Mucosa of rectum (tissue), 2 donors: ENCODE results near the gene CST2.
"Not testable (repeated sequence)": the region's sequence is repeated elsewhere in the genome, so short reads cannot be mapped to it uniquely, and the experiment has no call there.

Experiments
- H3K27ac ChIP-seq, 2 donors: one replicate each; pipeline ENCODE4 v1.7.0; 2013; ENCODE audit warnings: inconsistent platforms in 2 of 2, low read depth in 2 of 2, low read length in 2 of 2
- H3K27me3 ChIP-seq, 2 donors: one replicate each; pipeline ENCODE4 v1.7.0; 2013; ENCODE audit warnings: low read length in 2 of 2; ENCODE audit not compliant: control insufficient read depth in 2 of 2, insufficient read depth in 2 of 2
- H3K36me3 ChIP-seq, 2 donors: one replicate each; pipeline ENCODE4 v1.7.0; 2013; ENCODE audit warnings: low read length in 2 of 2; ENCODE audit not compliant: control insufficient read depth in 2 of 2, insufficient read depth in 2 of 2
- H3K4me1 ChIP-seq, 2 donors: one replicate each; pipeline ENCODE4 v1.7.0; 2013; ENCODE audit warnings: low read length in 2 of 2, mild to moderate bottlenecking in 1 of 2; ENCODE audit not compliant: control insufficient read depth in 2 of 2, insufficient read depth in 2 of 2
- H3K4me3 ChIP-seq, 2 donors: one replicate each; pipeline ENCODE4 v1.7.0; 2013; ENCODE audit warnings: low read length in 2 of 2
- H3K9ac ChIP-seq, 2 donors: one replicate each; pipeline ENCODE4 v1.7.0; 2013; ENCODE audit warnings: low read length in 2 of 2, low read depth in 1 of 2, mild to moderate bottlenecking in 1 of 2
- H3K9me3 ChIP-seq, 2 donors: one replicate each; pipeline ENCODE4 v1.7.0; 2013; ENCODE audit warnings: low read length in 2 of 2; ENCODE audit not compliant: control insufficient read depth in 2 of 2
- donor health status: healthy.
- donor health status: Normal muscosa, but diverticular disease.

CST2 gene

GRCh38 chr20:23857962-23858595 is 31.6 kb upstream of the CST2 start:
- Histone ChIP-seq H3K9me3 (no peaks in the 10 kb centered on the region), H3K27me3 (no peaks in the 10 kb centered on the region), H3K27ac (no peak overlapping the region), H3K4me1 (no peaks in the 10 kb centered on the region), H3K4me3 (no peak overlapping the region), H3K36me3 (no peaks in the 10 kb centered on the region), H3K9ac (no peak overlapping the region)

GRCh38 chr20:23856736-23857135 is 30.2 kb upstream of the CST2 start:
- Histone ChIP-seq H3K9me3 (no peaks in the 10 kb centered on the region), H3K27ac (no peak overlapping the region), H3K27me3 (no peaks in the 10 kb centered on the region), H3K4me1 (no peaks in the 10 kb centered on the region), H3K4me3 (no peak overlapping the region), H3K9ac (no peak overlapping the region), H3K36me3 (no peaks in the 10 kb centered on the region)

- H3K9me3 ChIP-seq: no peaks in the 10 kb centered on the region
- H3K4me3 ChIP-seq: no peak overlapping the region
- H3K4me1 ChIP-seq: no peaks in the 10 kb centered on the region
- H3K9ac ChIP-seq: no peak overlapping the region
- H3K27ac ChIP-seq: no peak overlapping the region
- H3K27me3 ChIP-seq: no peaks in the 10 kb centered on the region
- H3K36me3 ChIP-seq: no peaks in the 10 kb centered on the region
Observed at GRCh38 chr20:23856226-23856625, 29.7 kb upstream of the CST2 start.

- H3K9me3 ChIP-seq: no peaks in the 10 kb centered on the region
- no peaks in the 10 kb centered on the region for H3K36me3 ChIP-seq
- no peak overlapping the region for H3K4me3 ChIP-seq
- H3K27me3 ChIP-seq: no peaks in the 10 kb centered on the region
- H3K9ac ChIP-seq: no peak overlapping the region
- no peaks in the 10 kb centered on the region for H3K4me1 ChIP-seq
- H3K27ac ChIP-seq: no peak overlapping the region
Observed at GRCh38 chr20:23841693-23842092, 15.2 kb upstream of the CST2 start.

GRCh38 chr20:23835716-23836115 is 9.2 kb upstream of the CST2 start:
- Histone ChIP-seq H3K27me3 (no peaks in the 10 kb centered on the region), H3K36me3 (no peaks in the 10 kb centered on the region), H3K27ac (no peak overlapping the region), H3K9ac (no peak overlapping the region), H3K4me3 (no peak overlapping the region), H3K4me1 (no peaks in the 10 kb centered on the region), H3K9me3 (no peaks in the 10 kb centered on the region)

GRCh38 chr20:23832775-23833513 is 6.4 kb upstream of the CST2 start:
- H3K27me3 ChIP-seq: no peaks in the 10 kb centered on the region
- no peak overlapping the region for H3K4me3 ChIP-seq
- H3K36me3 ChIP-seq: no peaks in the 10 kb centered on the region
- H3K4me1 ChIP-seq: no peaks in the 10 kb centered on the region
- H3K9ac ChIP-seq: no peak overlapping the region
- no peak overlapping the region for H3K27ac ChIP-seq
- H3K9me3 ChIP-seq: no peaks in the 10 kb centered on the region

GRCh38 chr20:23831961-23832360 is 5.4 kb upstream of the CST2 start:
- H3K9ac ChIP-seq, H3K36me3 ChIP-seq, H3K4me3 ChIP-seq, H3K27ac ChIP-seq, H3K9me3 ChIP-seq, H3K4me1 ChIP-seq, H3K27me3 ChIP-seq: not testable (repeated sequence)

GRCh38 chr20:23823621-23824324 is 2.8 kb downstream of the CST2 start:
- Histone ChIP-seq H3K4me3 (no peak overlapping the region), H3K9me3 (no peaks in the 10 kb centered on the region), H3K4me1 (no peaks in the 10 kb centered on the region), H3K9ac (no peak overlapping the region), H3K36me3 (no peaks in the 10 kb centered on the region), H3K27ac (no peak overlapping the region), H3K27me3 (no peaks in the 10 kb centered on the region)

GRCh38 chr20:23823111-23823510 is 3.4 kb downstream of the CST2 start:
- Histone ChIP-seq H3K27ac (no peak overlapping the region), H3K36me3 (no peaks in the 10 kb centered on the region), H3K9me3 (no peaks in the 10 kb centered on the region), H3K4me1 (no peaks in the 10 kb centered on the region), H3K27me3 (no peaks in the 10 kb centered on the region), H3K9ac (no peak overlapping the region), H3K4me3 (no peak overlapping the region)

- no peaks in the 10 kb centered on the region for H3K9me3 ChIP-seq
- H3K4me1 ChIP-seq: no peaks in the 10 kb centered on the region
- no peaks in the 10 kb centered on the region for H3K36me3 ChIP-seq
- H3K27ac ChIP-seq: no peak overlapping the region
- H3K9ac ChIP-seq: no peak overlapping the region
- no peak overlapping the region for H3K4me3 ChIP-seq
- no peaks in the 10 kb centered on the region for H3K27me3 ChIP-seq
Observed at GRCh38 chr20:23820493-23820892, 6.0 kb downstream of the CST2 start.
